SK-N-SH (cell line): Measurements from ENCODE around the gene GDPD2.

Source experiments
- EP300 ChIP-seq, 2 experiments: IDR thresholded peaks; 2 replicates each; pipeline versions ENCODE4 v1.4.0 to v1.6.1; 2012; ENCODE audit warnings: borderline replicate concordance in 1 of 2, low read depth in 1 of 2, low read length in 1 of 2
- IRF3 ChIP-seq: fragments of 150-350 bp; IDR thresholded peaks from 2 replicates; pipeline ENCODE4 v1.6.1; 2016; ENCODE audit warnings: mild to moderate bottlenecking, low read depth, low read length
- YY1 ChIP-seq: IDR thresholded peaks from 2 replicates; pipeline ENCODE4 v1.4.0; 2012; ENCODE audit warnings: low read depth, mild to moderate bottlenecking
- TF ChIP-seq, protein P1 (sequence below): fragments of 200-600 bp; sonication (generic); IDR thresholded peaks from 2 replicates; pipeline ENCODE4 v1.6.1; 2017; ENCODE audit warnings: antibody characterized with exemption, mild to moderate bottlenecking, moderate library complexity

DNA sequence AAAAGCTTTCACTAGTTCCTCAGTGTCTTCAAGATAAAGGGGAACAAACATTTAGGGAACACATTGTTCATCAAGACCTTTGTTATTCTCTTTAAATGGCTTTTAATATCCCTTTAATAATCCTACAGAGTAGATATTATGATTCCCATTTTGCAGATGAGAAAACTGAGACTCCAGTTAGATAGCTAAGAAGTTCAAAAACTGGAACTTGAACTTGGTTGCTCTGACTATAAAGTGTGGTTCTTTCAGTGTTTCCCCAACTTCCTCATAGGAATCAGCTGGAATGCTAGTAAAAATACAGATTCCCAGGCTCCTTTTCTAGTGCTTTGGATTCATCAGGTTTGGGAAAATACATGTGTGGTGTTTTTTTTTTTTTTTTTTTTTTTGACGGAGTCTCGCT, 59.2 kb downstream of the GDPD2 start:
- TF ChIP-seq, protein P1, sequence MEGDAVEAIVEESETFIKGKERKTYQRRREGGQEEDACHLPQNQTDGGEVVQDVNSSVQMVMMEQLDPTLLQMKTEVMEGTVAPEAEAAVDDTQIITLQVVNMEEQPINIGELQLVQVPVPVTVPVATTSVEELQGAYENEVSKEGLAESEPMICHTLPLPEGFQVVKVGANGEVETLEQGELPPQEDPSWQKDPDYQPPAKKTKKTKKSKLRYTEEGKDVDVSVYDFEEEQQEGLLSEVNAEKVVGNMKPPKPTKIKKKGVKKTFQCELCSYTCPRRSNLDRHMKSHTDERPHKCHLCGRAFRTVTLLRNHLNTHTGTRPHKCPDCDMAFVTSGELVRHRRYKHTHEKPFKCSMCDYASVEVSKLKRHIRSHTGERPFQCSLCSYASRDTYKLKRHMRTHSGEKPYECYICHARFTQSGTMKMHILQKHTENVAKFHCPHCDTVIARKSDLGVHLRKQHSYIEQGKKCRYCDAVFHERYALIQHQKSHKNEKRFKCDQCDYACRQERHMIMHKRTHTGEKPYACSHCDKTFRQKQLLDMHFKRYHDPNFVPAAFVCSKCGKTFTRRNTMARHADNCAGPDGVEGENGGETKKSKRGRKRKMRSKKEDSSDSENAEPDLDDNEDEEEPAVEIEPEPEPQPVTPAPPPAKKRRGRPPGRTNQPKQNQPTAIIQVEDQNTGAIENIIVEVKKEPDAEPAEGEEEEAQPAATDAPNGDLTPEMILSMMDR = no peak
- TF ChIP-seq EP300 (IDR thresholded peaks at IDR 0.05; ENCODE audit: borderline replicate concordance in 1 of 2, low read depth in 1 of 2, low read length in 1 of 2) = no peak
- TF ChIP-seq YY1 = no peak
- TF ChIP-seq IRF3 = no peak
